Heart left ventricle (tissue), 16 donors: Measurements from ENCODE around the gene PIK3R6. TPM values are rescaled to one million over a fixed set of nuclear protein-coding genes. Genes with fewer than 3 reads are reported as not detected.

Source experiments
- ATAC-seq, 4 donors: fragments of 200-7000 bp; cut with Tn5 transposase; one replicate each; pipeline ENCODE4 v1.9.1; 2020 to 2022; ENCODE audit warnings: moderate library complexity in 4 of 4, mild to moderate bottlenecking in 3 of 4, moderate number of reproducible peaks in 1 of 4
- DNase-seq, 5 donors: peaks; one replicate each; pipeline ENCODE4 v3.0.0-alpha.2; 2020
- H3K27ac ChIP-seq, 12 donors: fragments of 200-600 bp; sonication (generic) in 4 of 12; one replicate each; pipeline versions ENCODE4 v1.5.0 to v1.8.0; 2016 to 2022; ENCODE audit warnings: mild to moderate bottlenecking in 2 of 12
- H3K27me3 ChIP-seq, 9 donors: fragments of 200-600 bp; sonication (generic) in 2 of 9; one replicate each; pipeline versions ENCODE4 v1.5.1 to v1.8.0; 2016 to 2022; ENCODE audit warnings: mild to moderate bottlenecking in 3 of 9
- H3K36me3 ChIP-seq, 9 donors: fragments of 200-600 bp; sonication (generic) in 2 of 9; one replicate each; pipeline versions ENCODE4 v1.5.0 to v1.8.0; 2018 to 2022; ENCODE audit warnings: mild to moderate bottlenecking in 2 of 9
- H3K4me1 ChIP-seq, 12 donors: fragments of 200-600 bp; sonication (generic) in 4 of 12; one replicate each; pipeline versions ENCODE4 v1.5.0 to v1.8.0; 2016 to 2022; ENCODE audit warnings: mild to moderate bottlenecking in 3 of 12
- H3K4me3 ChIP-seq, 12 donors: fragments of 200-600 bp; sonication (generic) in 4 of 12; one replicate each; pipeline versions ENCODE4 v1.5.0 to v1.8.0; 2017 to 2022; ENCODE audit warnings: mild to moderate bottlenecking in 9 of 12, moderate library complexity in 4 of 12
- H3K9me3 ChIP-seq, 12 donors: fragments of 200-600 bp; sonication (generic) in 4 of 12; one replicate each; pipeline versions ENCODE4 v1.5.0 to v1.8.0; 2016 to 2022; ENCODE audit warnings: mild to moderate bottlenecking in 1 of 12
- CTCF ChIP-seq, 12 donors: fragments of 200-600 bp; sonication (generic) in 4 of 12; IDR thresholded peaks; one replicate each; pipeline versions ENCODE4 v1.5.0 to v1.8.0; 2018 to 2022; ENCODE audit warnings: antibody characterized with exemption in 12 of 12, mild to moderate bottlenecking in 5 of 12
- POLR2A ChIP-seq, 2 donors: fragments of 450-650 bp; IDR thresholded peaks; one replicate each; pipeline ENCODE4 v1.6.1; 2017; ENCODE audit warnings: antibody characterized with exemption in 2 of 2, mild to moderate bottlenecking in 2 of 2, moderate library complexity in 2 of 2
- WGBS, 4 donors: extraction: QIAGEN DNeasy Blood & Tissue Kit in 2 of 4; methylation state at CpG; one replicate each; pipeline versions ENCODE4 v1.1.5 to v1.1.7; 2013 to 2018; 5-methylcytosine and 5-hydroxymethylcytosine counted together
- intact Hi-C, 10 donors: fragments of 100-400 bp; cut with DNase I; formaldehyde crosslinking; loops; one replicate each; pipeline versions ENCODE4 v1.11.1 to v1.14.2; 2022
- polyA plus RNA-seq, 2 donors: library from polyadenylated mRNA; stranded (reverse); fragments of 200-250 nt; gene quantifications; one replicate each; pipeline ENCODE4 v1.2.3, GENCODE V29; 2013
- total RNA-seq, 9 donors: library from RNA; depleted of rRNA in 2 of 9; stranded (reverse); fragments of >200 nt in 2 of 9; fragmentation: NEBNext Ultra II Directional in 3 of 9; extraction: Animal tissue kit (Norgen Biotek cat#: 25700) in 3 of 9; gene quantifications; one replicate each; pipeline versions ENCODE4 v1.1.0 to v1.2.4, GENCODE V29; 2016 to 2023
- donor health status: ischemic (EF 13 %, LVEDD 7.1; RV severe dilation, severe dysfunction).
- donor health status: healthy with polysubstance abuse.
- donor health status: DM: no; HTN: yes; CAD: no.
- donor health status: DM: no; HTN: no; CAD: no.
- donor health status: ischemic (EF 25% LVEDD 6.9; RV normal size, moderate dysfunction).
- donor health status: ischemic (EF 25% LVEDD 5.7; RV mildly dilated, moderate dysfunction).
- donor health status: healthy.
- donor health status: DM: yes; HTN: yes; CAD: no.
- donor health status: ischemic (EF 35%, LVEDD 5.7; RV mildly dilated, moderate dysfunction).
- donor health status: nonischemic (EF 11% LVEDD 7.7; RV severe dilation, severe dysfunction).
- donor health status: DM: yes; HTN: yes; CAD: no.
- donor health status: PGD.
- donor health status: ischemic (EF 29% LVEDD 5.4; RV normal size, mild dysfunction).
- donor health status: nonischemic (EF 23%, LVEDD 6.1; RV moderate dilation, normal function).

Gene PIK3R6
- total and polyA plus RNA-seq, 11 donors, result 0.21 to 5.4 (median 1.0) TPM

GRCh38 chr17:8890671-8891070 is 23.2 kb upstream of the PIK3R6 start:
- ATAC-seq (no peak), DNase-seq (peak in 1 of 5 donors; percentile 9)
- no peak for TF ChIP-seq POLR2A (IDR thresholded peaks at IDR 0.05)
- TF ChIP-seq CTCF (IDR thresholded peaks at IDR 0.05), result no peak
- peaks cover 0 to 61% (median 0%) of the 10 kb centered on the region in 9 donors for H3K36me3 ChIP-seq
- H3K27me3 ChIP-seq, result no peaks in the 10 kb centered on the region
- no peak overlapping the region for H3K4me3 ChIP-seq
- no peaks in the 10 kb centered on the region for H3K9me3 ChIP-seq
- H3K4me1 ChIP-seq, result peaks cover 0 to 21% (median 5%) of the 10 kb centered on the region in 12 donors
- 93 to 97% (median 94%) methylated on average over 3 to 12 of the region's 12 CpGs for WGBS, 4 donors
- intact Hi-C loops, result loop anchor here in 6 of 10 donors (5.0 to 10.0 kb wide), 7 partner anchors 53 to 476 kb away; no protein-coding TSS in a partner anchor
- no peak overlapping the region for H3K27ac ChIP-seq

GRCh38 chr17:8889458-8890210 is 22.2 kb upstream of the PIK3R6 start:
- peaks cover 0 to 64% (median 0%) of the 10 kb centered on the region in 9 donors for H3K36me3 ChIP-seq
- no peak for ATAC-seq
- no peaks in the 10 kb centered on the region for H3K27me3 ChIP-seq
- H3K27ac ChIP-seq, result no peak overlapping the region
- H3K9me3 ChIP-seq, result no peaks in the 10 kb centered on the region
- H3K4me1 ChIP-seq, result peaks cover 0 to 18% (median 5%) of the 10 kb centered on the region in 12 donors
- H3K4me3 ChIP-seq, result no peak overlapping the region
- TF ChIP-seq POLR2A (IDR thresholded peaks at IDR 0.05), result no peak
- TF ChIP-seq CTCF (IDR thresholded peaks at IDR 0.05), result no peak
- intact Hi-C loops, result loop anchor here in 6 of 10 donors (5.0 to 10.0 kb wide), 8 partner anchors 42 to 475 kb away; no protein-coding TSS in a partner anchor
- WGBS, 4 donors, result 96 to 98% (median 97%) methylated on average over 14 of the region's 14 CpGs
- peak in 1 of 5 donors; percentile 7 for DNase-seq

GRCh38 chr17:8888704-8889302 is 21.3 kb upstream of the PIK3R6 start:
- Histone ChIP-seq H3K36me3 (peaks cover 0 to 73% (median 0%) of the 10 kb centered on the region in 9 donors), H3K4me3 (no peak overlapping the region), H3K4me1 (peaks cover 0 to 14% (median 4%) of the 10 kb centered on the region in 12 donors), H3K27me3 (no peaks in the 10 kb centered on the region), H3K9me3 (no peaks in the 10 kb centered on the region), H3K27ac (peak overlapping the region in 3 of 12 donors; percentile 10 to 39 (median 34))
- ATAC-seq (peak in 1 of 4 donors; percentile 66), DNase-seq (peak in 1 of 5 donors; percentile 20)
- WGBS, 4 donors, result 45 to 58% (median 49%) methylated on average over 8 of the region's 8 CpGs
- intact Hi-C loops, result loop anchor here in 1 of 10 donors (5.0 kb wide), 1 partner anchor 42 kb away; no protein-coding TSS in a partner anchor
- TF ChIP-seq CTCF (IDR thresholded peaks at IDR 0.05) (peak in 1 of 12 donors; percentile 2), POLR2A (IDR thresholded peaks at IDR 0.05) (no peak)
